IMR-90 (cell line): ENCODE measurements around the gene SLIT3. TPM values are rescaled to one million over a fixed set of nuclear protein-coding genes. Genes with fewer than 3 reads are reported as not detected.

Experiments used
- ATAC-seq: fragments of 200-7000 bp; cut with Tn5 transposase; 2 replicates; pipeline ENCODE4 v1.9.1; 2020; ENCODE audit warnings: low read depth, mild to moderate bottlenecking, moderate library complexity
- BruUV-seq: library from RNA; stranded (reverse); fragments of 400-500 nt; replicated peaks from 2 replicates; lab custom pipeline; 2021; lab: Mats Ljungman, UMichigan
- CTCF ChIA-PET: fragments of 300-600 bp; formaldehyde crosslinking; extraction: SDS; loops from one replicate; lab custom pipeline; 2021; ENCODE audit warnings: antibody characterized with exemption; lab: Yijun Ruan, JAX
- POLR2A ChIA-PET: fragments of 300-600 bp; sonication (Branson Sonifier 250); formaldehyde crosslinking; loops from one replicate; lab custom pipeline; 2022; ENCODE audit warnings: antibody characterized with exemption; ENCODE audit not compliant: unreplicated experiment; lab: Charles Lee
- DNase-seq: peaks from one replicate; pipeline ENCODE4 v3.0.0; 2013
- H2AFZ ChIP-seq: replicated peaks from 2 replicates; pipeline ENCODE3; 2013; ENCODE audit warnings: low read length, mild to moderate bottlenecking; ENCODE audit not compliant: poor library complexity
- H2AK5ac ChIP-seq: 2 replicates; pipeline ENCODE4 v1.6.1; 2013; ENCODE audit warnings: low read depth, low read length, inconsistent platforms
- H2AK9ac ChIP-seq: replicated peaks from 2 replicates; pipeline ENCODE3; 2013; ENCODE audit warnings: mild to moderate bottlenecking, low read depth, low read length, moderate library complexity; ENCODE audit not compliant: poor library complexity
- H2BK120ac ChIP-seq: 2 replicates; pipeline ENCODE4 v1.6.1; 2013; ENCODE audit warnings: low read depth, low read length, inconsistent platforms
- H2BK15ac ChIP-seq: 3 replicates; pipeline ENCODE4 v1.6.1; 2013; ENCODE audit warnings: low read depth, low read length, inconsistent platforms
- H2BK20ac ChIP-seq: 2 replicates; pipeline ENCODE4 v1.6.1; 2013; ENCODE audit warnings: low read depth, mild to moderate bottlenecking, inconsistent platforms, low read length, moderate library complexity
- H2BK5ac ChIP-seq: 2 replicates; pipeline ENCODE4 v1.6.1; 2013; ENCODE audit warnings: mild to moderate bottlenecking, low read depth, low read length, inconsistent platforms; ENCODE audit not compliant: poor library complexity, severe bottlenecking
- H3K14ac ChIP-seq: replicated peaks from 2 replicates; pipeline ENCODE4 v1.6.1; 2013; ENCODE audit warnings: low read depth, low read length, inconsistent platforms
- H3K18ac ChIP-seq: 2 replicates; pipeline ENCODE4 v1.6.1; 2013; ENCODE audit warnings: low read depth, low read length, control low read depth
- H3K23ac ChIP-seq: 2 replicates; pipeline ENCODE4 v1.6.1; 2013; ENCODE audit warnings: low read depth, low read length, inconsistent platforms
- H3K27ac ChIP-seq: 2 replicates; pipeline ENCODE4 v1.5.1; 2013; ENCODE audit warnings: mild to moderate bottlenecking, control low read depth, low read length; ENCODE audit not compliant: insufficient read depth
- H3K27me3 ChIP-seq: 2 replicates; pipeline ENCODE4 v1.6.1; 2013; ENCODE audit warnings: low read length; ENCODE audit not compliant: control insufficient read depth, insufficient read depth
- H3K36me3 ChIP-seq: 2 replicates; pipeline ENCODE4 v1.6.1; 2013; ENCODE audit warnings: low read length, mixed read lengths; ENCODE audit not compliant: control insufficient read depth, insufficient read depth
- H3K4ac ChIP-seq: 2 replicates; pipeline ENCODE4 v1.6.1; 2013; ENCODE audit warnings: low read depth, low read length, inconsistent platforms
- H3K4me1 ChIP-seq: 2 replicates; pipeline ENCODE4 v1.6.1; 2013; ENCODE audit warnings: low read length, mixed read lengths; ENCODE audit not compliant: control insufficient read depth, insufficient read depth
- H3K4me2 ChIP-seq: 2 replicates; pipeline ENCODE4 v1.6.1; 2013; ENCODE audit warnings: low read depth, mild to moderate bottlenecking, control low read depth, low read length, moderate library complexity
- H3K4me3 ChIP-seq: 2 replicates; pipeline ENCODE4 v1.5.1; 2013; ENCODE audit warnings: low read depth, mild to moderate bottlenecking, control low read depth, low read length, moderate library complexity; ENCODE audit not compliant: insufficient read depth
- H3K56ac ChIP-seq: 2 replicates; pipeline ENCODE4 v1.6.1; 2013; ENCODE audit warnings: low read length, inconsistent platforms; ENCODE audit not compliant: insufficient read depth; ENCODE audit errors: extremely low read depth
- H3K79me1 ChIP-seq, 2 experiments: 2 replicates each; pipeline ENCODE4 v1.6.1; 2013; ENCODE audit warnings: low read length in 2 of 2, inconsistent platforms in 1 of 2, low read depth in 1 of 2
- H3K9ac ChIP-seq: 2 replicates; pipeline ENCODE4 v1.6.1; 2013; ENCODE audit warnings: low read depth, low read length, control low read depth
- H3K9me1 ChIP-seq: 2 replicates; pipeline ENCODE4 v1.6.1; 2013; ENCODE audit warnings: low read length, inconsistent platforms; ENCODE audit not compliant: insufficient read depth
- H3K9me3 ChIP-seq: 2 replicates; pipeline ENCODE4 v1.6.1; 2013; ENCODE audit warnings: low read length; ENCODE audit not compliant: control insufficient read depth, insufficient read depth
- H4K20me1 ChIP-seq: 2 replicates; pipeline ENCODE4 v1.6.1; 2013; ENCODE audit warnings: low read length, inconsistent platforms; ENCODE audit not compliant: insufficient read depth
- H4K5ac ChIP-seq: 2 replicates; pipeline ENCODE4 v1.6.1; 2013; ENCODE audit warnings: mild to moderate bottlenecking, low read depth, low read length, control low read depth
- H4K8ac ChIP-seq, 2 experiments: 2 replicates each; pipeline ENCODE4 v1.6.1; 2013; ENCODE audit warnings: low read depth in 2 of 2, low read length in 2 of 2, control low read depth in 1 of 2, inconsistent platforms in 1 of 2
- H4K91ac ChIP-seq: 2 replicates; pipeline ENCODE4 v1.6.1; 2013; ENCODE audit warnings: low read depth, low read length, inconsistent platforms; ENCODE audit not compliant: insufficient read depth
- BHLHE40 ChIP-seq: fragments of 150-350 bp; IDR thresholded peaks from 2 replicates; pipeline ENCODE4 v1.6.1; 2016; ENCODE audit warnings: mild to moderate bottlenecking, low read depth, low read length
- ELK1 ChIP-seq: fragments of 150-350 bp; IDR thresholded peaks from 2 replicates; pipeline ENCODE4 v1.6.1; 2016; ENCODE audit warnings: low read depth, mild to moderate bottlenecking, low read length, moderate library complexity, borderline replicate concordance
- FOS ChIP-seq: fragments of 150-350 bp; IDR thresholded peaks from 2 replicates; pipeline ENCODE4 v1.6.1; 2016; ENCODE audit warnings: low read depth, low read length
- MXI1 ChIP-seq: IDR thresholded peaks from 2 replicates; pipeline ENCODE4 v1.6.1; 2012; ENCODE audit warnings: low read depth, mild to moderate bottlenecking, low read length, moderate library complexity, borderline replicate concordance
- NFE2L2 ChIP-seq: fragments of 150-350 bp; IDR thresholded peaks from 2 replicates; pipeline ENCODE4 v1.6.1; 2016; ENCODE audit warnings: low read depth, mild to moderate bottlenecking, low read length
- RCOR1 ChIP-seq: IDR thresholded peaks from 2 replicates; pipeline ENCODE4 v1.6.1; 2012; ENCODE audit warnings: mild to moderate bottlenecking, low read length, improper control_type of control experiment; ENCODE audit not compliant: insufficient replicate concordance
- SMC3 ChIP-seq: fragments of 150-350 bp; IDR thresholded peaks from 2 replicates; pipeline ENCODE4 v1.6.1; 2016; ENCODE audit warnings: low read depth, mild to moderate bottlenecking, antibody characterized with exemption, low read length, moderate library complexity
- WGBS, 2 experiments: methylation state at CpG; one replicate each; pipeline versions ENCODE4 v1.1.5 to v1.1.7; 2013; ENCODE audit warnings: missing lambda C conversion rate in 2 of 2; ENCODE audit not compliant: insufficient read length in 1 of 2; ENCODE audit errors: extremely low coverage in 2 of 2; 5-methylcytosine and 5-hydroxymethylcytosine counted together
- dilution Hi-C: fragments of 300-500 bp; cut with HindIII; formaldehyde crosslinking; loops from one replicate; pipeline ENCODE4 v1.14.3; 2018; ENCODE audit warnings: low sequenced_read_pairs; ENCODE audit not compliant: unreplicated experiment
- in situ Hi-C: fragments of 300-500 bp; cut with MboI; formaldehyde crosslinking; loops from 3 replicates; pipeline ENCODE4 v1.14.3; 2019; ENCODE audit warnings: low sequenced_read_pairs, inconsistent platforms, mixed read lengths
- intact Hi-C: fragments of 100-400 bp; cut with micrococcal nuclease; formaldehyde crosslinking; loops from 2 replicates; pipeline ENCODE4 v1.10.0; 2022
- polyA plus RNA-seq, 3 experiments: library from polyadenylated mRNA; depleted of rRNA; stranded (reverse); fragments of >200 nt; gene quantifications; 2 replicates each; pipeline ENCODE4 v1.2.3, GENCODE V29; 2012; ENCODE audit warnings: low replicate concordance in 1 of 3
- total RNA-seq: library from RNA; depleted of rRNA; stranded (reverse); fragments of >200 nt; gene quantifications from 2 replicates; pipeline ENCODE4 v1.2.3, GENCODE V29; 2012
- TF ChIP-seq, protein P1 (sequence below): conservative IDR thresholded peaks from 2 replicates; pipeline ENCODE4 v1.5.1; 2012; ENCODE audit warnings: mild to moderate bottlenecking, low read depth, low read length, improper control_type of control experiment

Gene SLIT3
- total and polyA plus RNA-seq, 2 of the 4 experiments (the other 2 are of a cell fraction) = 0.18 to 0.50 TPM

DNA sequence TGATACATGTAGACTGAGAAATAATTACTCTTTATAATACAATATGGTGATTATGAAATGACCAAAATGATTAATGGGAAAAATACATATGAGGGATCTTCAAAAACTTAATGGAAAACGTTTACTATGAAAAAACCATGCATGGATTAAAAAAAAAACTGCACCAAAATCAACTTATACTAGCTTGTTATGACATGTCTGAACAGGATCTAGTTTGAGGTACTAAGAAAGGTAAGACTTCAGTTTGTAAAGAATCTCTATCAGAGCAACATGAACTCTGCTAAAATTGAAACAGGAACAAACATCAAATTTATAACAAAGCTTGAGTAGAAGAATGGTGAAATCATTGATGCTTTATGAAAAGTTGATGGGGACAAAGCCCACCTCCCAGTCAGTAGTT, 178.0 kb downstream of the SLIT3 start:
- ChIA-PET POLR2A (no interaction called here), CTCF (interaction anchor here (0.6 to 0.7 kb wide), 2 partner anchors 261 to 667 kb away, joined by 3 read pairs; no protein-coding TSS in a partner anchor)
- no TSS peak for BruUV-seq
- Histone ChIP-seq H2AK5ac (no peak overlapping the region), H3K4ac (no peak overlapping the region), H4K5ac (no peak overlapping the region), H3K18ac (no peak overlapping the region), H2BK120ac (no peak overlapping the region), H3K56ac (no peak overlapping the region), H3K4me1 (no peaks in the 10 kb centered on the region), H2BK5ac (no peak overlapping the region), H3K36me3 (no peaks in the 10 kb centered on the region), H3K23ac (no peak overlapping the region), H3K4me2 (no peak overlapping the region), H3K9ac (no peak overlapping the region), H4K8ac (no peak overlapping the region), H4K91ac (no peak overlapping the region), H2AK9ac (no peak overlapping the region), H3K27ac (no peak overlapping the region), H2BK15ac (no peak overlapping the region), H3K4me3 (no peak overlapping the region), H3K9me1 (no peaks in the 10 kb centered on the region), H3K79me1 (no peaks in the 10 kb centered on the region), H3K14ac (no peak overlapping the region), H3K27me3 (no peaks in the 10 kb centered on the region), H2AFZ (no peak overlapping the region), H2BK20ac (no peak overlapping the region), H3K9me3 (peaks cover 4% of the 10 kb centered on the region; the same call in 1 of the 2 replicates), H4K20me1 (no peaks in the 10 kb centered on the region)
- in situ Hi-C loops (no loop called here), intact Hi-C loops (no loop called here), dilution Hi-C loops (no loop called here)
- DNase-seq (no peak), ATAC-seq (no peak)
- TF ChIP-seq MXI1 = no peak
- TF ChIP-seq ELK1 = no peak
- no peak for TF ChIP-seq NFE2L2
- TF ChIP-seq, protein P1, sequence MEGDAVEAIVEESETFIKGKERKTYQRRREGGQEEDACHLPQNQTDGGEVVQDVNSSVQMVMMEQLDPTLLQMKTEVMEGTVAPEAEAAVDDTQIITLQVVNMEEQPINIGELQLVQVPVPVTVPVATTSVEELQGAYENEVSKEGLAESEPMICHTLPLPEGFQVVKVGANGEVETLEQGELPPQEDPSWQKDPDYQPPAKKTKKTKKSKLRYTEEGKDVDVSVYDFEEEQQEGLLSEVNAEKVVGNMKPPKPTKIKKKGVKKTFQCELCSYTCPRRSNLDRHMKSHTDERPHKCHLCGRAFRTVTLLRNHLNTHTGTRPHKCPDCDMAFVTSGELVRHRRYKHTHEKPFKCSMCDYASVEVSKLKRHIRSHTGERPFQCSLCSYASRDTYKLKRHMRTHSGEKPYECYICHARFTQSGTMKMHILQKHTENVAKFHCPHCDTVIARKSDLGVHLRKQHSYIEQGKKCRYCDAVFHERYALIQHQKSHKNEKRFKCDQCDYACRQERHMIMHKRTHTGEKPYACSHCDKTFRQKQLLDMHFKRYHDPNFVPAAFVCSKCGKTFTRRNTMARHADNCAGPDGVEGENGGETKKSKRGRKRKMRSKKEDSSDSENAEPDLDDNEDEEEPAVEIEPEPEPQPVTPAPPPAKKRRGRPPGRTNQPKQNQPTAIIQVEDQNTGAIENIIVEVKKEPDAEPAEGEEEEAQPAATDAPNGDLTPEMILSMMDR = no peak
- TF ChIP-seq FOS = no peak
- no peak for TF ChIP-seq RCOR1
- TF ChIP-seq SMC3 = no peak
- TF ChIP-seq BHLHE40 = no peak
- WGBS, 2 experiments = no CpG with 5 or more reads among the region's 1 CpG
